ENCODE measurements around the gene ANKMY2.

GRCh38 chr7:16559497-16560179 lies 85.9 kb downstream of the ANKMY2 start:
- no peak for TF ChIP-seq POLR2A (IDR thresholded peaks at IDR 0.05)
- TF ChIP-seq CTCF (IDR thresholded peaks at IDR 0.05) = no peak
- TF ChIP-seq POLR2AphosphoS5 (IDR thresholded peaks at IDR 0.05) = no peak

Measured in suprapubic skin (tissue), 4 donors.